Stimulated activated effector memory CD8-positive, alpha-beta T cell treated with anti-CD3 and anti-CD28 coated beads, Interleukin-12 subunit alpha, Interleukin-12 subunit beta, amount 100 ng/mL, for 72 hours (primary cell): ENCODE measurements around the gene IFT122.
"Not testable (repeated sequence)": the region's sequence is repeated elsewhere in the genome, so short reads cannot be mapped to it uniquely, and the experiment has no call there.

ENCODE experiments used
- ATAC-seq: fragments of 150-1000 bp; cut with Tn5 transposase; 2 replicates; pipeline ENCODE4 v1.10.0; 2021
- DNase-seq, 2 donors: peaks; one replicate each; pipeline ENCODE4 v3.0.0; 2021 to 2022; ENCODE audit warnings: low spot score in 2 of 2
- H3K27ac Mint-ChIP-seq: one replicate; pipeline ENCODE4 v1.8.0; 2022; ENCODE audit warnings: mild to moderate bottlenecking, mixed read lengths
- H3K36me3 Mint-ChIP-seq: one replicate; pipeline ENCODE4 v1.8.0; 2022; ENCODE audit warnings: mild to moderate bottlenecking, mixed read lengths
- H3K4me1 Mint-ChIP-seq: one replicate; pipeline ENCODE4 v1.8.0; 2022; ENCODE audit warnings: mixed read lengths
- H3K4me3 Mint-ChIP-seq: one replicate; pipeline ENCODE4 v1.8.0; 2022; ENCODE audit warnings: mild to moderate bottlenecking, mixed read lengths
- H3K9me3 Mint-ChIP-seq: one replicate; pipeline ENCODE4 v1.8.0; 2022; ENCODE audit warnings: mixed read lengths

Gene IFT122

DNA sequence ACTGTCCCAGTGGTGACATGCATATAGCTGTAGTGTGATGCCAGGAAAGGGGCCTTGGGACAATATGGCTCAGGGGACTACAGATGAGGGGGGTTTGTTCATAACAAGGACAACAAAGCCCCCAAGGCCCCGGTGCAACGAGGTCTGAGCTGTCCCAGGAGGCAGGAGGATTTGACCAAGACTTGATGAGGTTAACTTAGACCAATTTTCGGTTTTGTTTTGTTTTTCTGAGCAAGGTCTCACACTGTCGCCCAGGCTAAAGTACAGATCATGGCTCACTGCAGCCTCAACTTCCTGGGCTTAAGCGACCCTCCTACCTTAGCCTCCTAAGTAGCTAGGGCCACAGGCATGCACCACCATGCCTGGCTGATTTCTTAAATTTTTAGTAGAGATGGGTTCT is 35.4 kb upstream of the IFT122 start:
- no peak for ATAC-seq
- Mint-ChIP-seq H3K9me3 (no peaks in the 10 kb centered on the region), H3K4me1 (no peaks in the 10 kb centered on the region), H3K4me3 (no peak overlapping the region), H3K27ac (no peak overlapping the region), H3K36me3 (no peaks in the 10 kb centered on the region)
- DNase-seq, result no peak

DNA sequence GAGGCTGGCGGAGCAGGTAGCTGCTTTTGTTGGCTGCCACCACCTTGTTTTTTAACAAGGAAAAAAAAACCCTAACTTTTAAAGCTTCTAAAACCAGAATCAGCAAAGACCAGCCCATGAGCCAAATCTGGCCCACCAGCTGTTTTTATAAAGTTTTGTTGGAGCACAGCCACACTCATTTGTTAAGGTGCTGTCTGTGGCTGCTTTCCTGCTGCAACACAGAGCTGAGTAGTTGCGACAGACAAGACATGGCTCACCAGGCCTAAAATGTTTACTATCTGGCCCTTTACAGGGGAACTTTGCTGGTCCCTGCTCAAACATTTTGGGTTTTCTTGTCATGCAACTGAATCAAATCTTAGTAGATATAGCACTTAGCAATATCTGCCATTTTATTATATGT is 30.5 kb upstream of the IFT122 start:
- Mint-ChIP-seq H3K4me3 (no peak overlapping the region), H3K4me1 (no peaks in the 10 kb centered on the region), H3K27ac (no peak overlapping the region), H3K36me3 (no peaks in the 10 kb centered on the region), H3K9me3 (no peaks in the 10 kb centered on the region)
- no peak for DNase-seq
- ATAC-seq, result no peak

DNA sequence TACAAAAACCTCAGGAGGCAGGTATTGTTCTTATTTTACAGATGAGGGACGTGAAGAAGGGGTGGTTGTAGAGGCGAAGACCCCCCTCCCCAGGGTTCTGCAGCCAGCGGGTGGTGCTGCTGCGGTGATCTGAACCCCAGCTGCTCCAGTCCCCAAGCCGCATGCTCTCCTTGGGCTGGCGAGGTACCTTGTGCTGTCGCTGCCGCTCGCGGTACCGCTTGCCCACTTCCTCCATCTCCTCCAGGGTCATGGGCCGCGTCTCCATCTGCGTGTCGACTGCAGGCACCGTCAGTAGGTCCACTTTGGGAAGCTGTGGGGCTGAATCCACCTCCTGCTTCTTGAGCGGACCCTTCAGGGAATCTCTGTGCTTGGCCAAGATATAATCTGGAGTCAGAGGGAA is 29.1 kb upstream of the IFT122 start:
- Mint-ChIP-seq H3K36me3 (no peaks in the 10 kb centered on the region), H3K27ac (no peak overlapping the region), H3K4me1 (no peaks in the 10 kb centered on the region), H3K9me3 (no peaks in the 10 kb centered on the region), H3K4me3 (no peak overlapping the region)
- ATAC-seq, result no peak
- no peak for DNase-seq

DNA sequence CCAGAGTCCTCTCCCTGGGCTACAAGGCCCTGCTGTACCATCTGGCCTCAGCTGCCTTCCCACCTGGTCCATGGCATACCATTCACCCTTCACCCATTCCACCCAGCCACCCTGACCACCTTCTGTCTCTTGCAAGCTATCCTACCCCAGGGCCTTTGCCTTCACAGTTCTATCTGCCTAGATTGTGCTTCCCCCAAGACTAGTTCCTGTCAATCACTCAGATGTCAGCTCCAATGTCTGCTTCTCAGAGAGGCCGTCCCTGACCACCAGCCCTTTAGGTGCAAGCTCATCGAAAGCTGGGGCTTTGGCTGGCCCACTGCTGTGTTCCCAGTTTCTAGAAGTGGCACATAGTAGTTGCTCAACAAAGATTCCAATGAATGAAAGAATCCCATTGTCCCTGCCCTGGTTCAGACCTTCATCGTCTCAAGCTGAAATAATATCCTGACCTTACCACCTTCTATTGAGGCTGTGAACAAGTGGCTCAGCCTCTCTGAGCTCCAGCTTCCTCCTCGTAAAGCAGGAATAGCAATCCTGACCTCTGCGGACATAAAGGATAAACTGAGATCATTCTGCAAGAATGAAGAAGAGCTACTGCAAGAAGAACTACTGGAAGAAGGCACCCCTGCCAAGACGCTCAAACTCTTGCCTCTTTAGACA is 27.4 kb upstream of the IFT122 start:
- no peak overlapping the region for H3K4me3 Mint-ChIP-seq
- H3K9me3 Mint-ChIP-seq, result no peaks in the 10 kb centered on the region
- no peak overlapping the region for H3K27ac Mint-ChIP-seq
- no peaks in the 10 kb centered on the region for H3K4me1 Mint-ChIP-seq
- no peak for DNase-seq
- ATAC-seq, result no peak
- H3K36me3 Mint-ChIP-seq, result no peaks in the 10 kb centered on the region

DNA sequence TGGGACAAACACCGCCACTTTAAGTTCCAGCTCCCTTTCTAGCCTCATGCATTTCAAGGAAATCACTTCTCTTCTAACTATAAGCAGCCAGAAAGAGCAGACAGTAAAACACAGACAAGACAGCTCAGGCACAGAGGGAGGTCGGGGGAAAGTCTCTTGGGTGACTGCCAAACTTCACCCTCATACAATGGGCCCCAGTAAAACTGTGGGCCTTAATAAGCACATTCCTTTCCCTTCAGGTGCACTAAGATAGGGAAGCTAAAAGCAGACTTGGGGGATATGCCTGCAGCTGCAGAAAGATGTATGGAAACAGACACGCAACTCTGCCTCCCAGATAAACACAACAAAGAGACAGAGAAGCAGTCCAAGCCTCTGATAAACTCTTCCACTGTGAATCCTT is 26.8 kb upstream of the IFT122 start:
- not testable (repeated sequence) for H3K27ac Mint-ChIP-seq, H3K4me1 Mint-ChIP-seq, DNase-seq, H3K4me3 Mint-ChIP-seq, H3K36me3 Mint-ChIP-seq, H3K9me3 Mint-ChIP-seq, ATAC-seq

DNA sequence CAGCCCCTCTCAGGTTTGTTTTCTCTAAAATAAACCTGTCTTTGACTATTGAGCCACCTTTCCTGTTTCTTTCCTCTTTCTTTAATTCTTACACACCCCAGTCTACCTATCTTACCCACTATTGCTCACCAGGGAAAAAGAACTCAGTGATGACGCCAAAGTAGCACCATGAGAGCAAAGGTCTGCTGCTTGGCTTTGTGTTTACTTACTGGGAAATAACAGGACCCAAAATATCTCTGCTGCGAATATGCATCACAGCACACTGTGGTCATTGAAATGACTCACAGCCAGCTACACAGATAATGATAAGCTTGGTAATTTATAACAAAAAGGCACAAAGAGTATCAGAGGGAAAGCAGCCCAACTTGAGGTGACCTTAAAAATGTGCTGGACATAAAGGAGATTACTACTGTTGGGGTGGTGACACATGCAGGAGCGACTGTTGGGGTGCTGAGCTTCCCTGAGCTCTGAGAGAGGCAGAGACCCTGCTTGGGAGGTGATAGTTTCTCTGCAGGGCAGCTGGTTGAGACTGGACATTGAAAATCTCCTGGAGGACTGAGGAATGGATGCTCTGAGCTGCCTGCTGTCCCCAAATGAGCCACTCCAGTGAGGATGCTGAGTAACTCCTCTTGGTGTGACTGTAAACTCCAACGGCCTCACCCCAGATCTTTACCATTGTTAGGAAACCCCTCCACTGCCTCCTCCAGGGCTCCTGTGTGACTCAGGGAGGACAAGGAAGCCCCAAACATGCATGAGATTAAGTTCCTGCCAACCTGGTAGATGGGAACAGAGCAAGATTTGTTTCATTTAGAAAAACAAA is 26.1 kb upstream of the IFT122 start:
- ATAC-seq (peak; percentile 68), DNase-seq (no peak)
- Mint-ChIP-seq H3K4me1 (no peaks in the 10 kb centered on the region), H3K4me3 (no peak overlapping the region), H3K9me3 (no peaks in the 10 kb centered on the region), H3K27ac (no peak overlapping the region), H3K36me3 (no peaks in the 10 kb centered on the region)

DNA sequence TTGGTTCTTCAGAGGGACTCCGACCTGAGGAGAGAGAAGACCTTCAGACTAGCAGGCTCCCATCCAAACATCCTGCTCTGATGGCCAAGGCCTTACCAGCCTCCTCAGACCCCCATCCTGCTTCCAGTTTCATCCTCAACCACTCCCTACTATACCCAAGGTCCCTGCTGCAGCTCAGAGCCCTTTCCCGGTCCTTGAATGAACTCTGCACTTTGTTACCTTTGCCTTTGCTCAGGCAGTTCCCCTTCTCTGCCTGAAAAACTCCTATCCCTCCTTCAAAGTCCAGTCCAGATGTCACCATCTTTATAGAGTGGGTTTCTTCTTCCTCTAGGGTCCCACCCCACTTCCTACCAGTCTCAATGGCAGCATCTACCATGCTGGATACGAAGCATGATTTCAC is 24.6 kb upstream of the IFT122 start:
- H3K4me3 Mint-ChIP-seq, result no peak overlapping the region
- H3K36me3 Mint-ChIP-seq, result no peaks in the 10 kb centered on the region
- DNase-seq, result no peak
- H3K27ac Mint-ChIP-seq, result no peak overlapping the region
- no peaks in the 10 kb centered on the region for H3K4me1 Mint-ChIP-seq
- no peak for ATAC-seq
- no peaks in the 10 kb centered on the region for H3K9me3 Mint-ChIP-seq

DNA sequence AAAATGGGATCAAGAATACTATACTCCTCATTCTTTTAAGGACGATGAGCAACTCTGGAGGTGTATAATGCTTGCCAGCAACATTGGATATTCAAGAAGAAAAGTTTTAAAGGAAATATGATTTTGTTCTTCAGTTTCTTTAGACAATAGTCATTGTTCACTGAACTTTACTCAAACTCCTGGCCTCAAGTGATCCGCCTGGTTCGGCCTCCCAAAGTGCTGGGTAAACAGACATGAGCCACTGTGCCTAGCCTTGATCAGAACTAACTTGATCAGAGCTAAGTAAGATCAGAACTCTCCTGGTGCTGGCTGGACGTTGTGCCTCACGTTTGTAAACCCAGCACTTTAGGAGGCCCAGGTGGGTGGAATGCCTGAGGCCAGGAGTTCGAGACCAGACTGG is 24.2 kb upstream of the IFT122 start:
- Mint-ChIP-seq H3K4me3 (no peak overlapping the region), H3K4me1 (no peaks in the 10 kb centered on the region), H3K36me3 (no peaks in the 10 kb centered on the region), H3K9me3 (no peaks in the 10 kb centered on the region), H3K27ac (no peak overlapping the region)
- DNase-seq (no peak), ATAC-seq (no peak)

DNA sequence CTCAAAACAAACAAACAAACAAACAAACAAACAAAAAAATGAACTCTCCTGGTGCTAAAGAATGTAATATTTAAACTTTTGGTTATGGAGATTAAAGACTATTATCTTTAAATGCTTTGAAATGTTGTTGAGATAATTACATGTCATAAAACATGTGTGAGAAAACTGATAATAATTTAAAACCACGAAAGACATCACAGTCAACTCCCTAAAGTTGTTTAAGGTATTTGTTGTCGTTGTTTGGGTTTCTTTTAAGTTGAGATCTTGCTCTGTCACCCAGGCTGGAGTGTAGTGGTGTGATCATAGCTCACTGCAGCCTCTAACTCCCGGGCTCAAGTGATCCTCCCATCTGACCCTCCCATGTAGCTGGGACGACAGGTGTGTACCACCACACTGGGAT is 23.6 kb upstream of the IFT122 start:
- Mint-ChIP-seq H3K27ac (no peak overlapping the region), H3K9me3 (no peaks in the 10 kb centered on the region), H3K36me3 (no peaks in the 10 kb centered on the region), H3K4me3 (no peak overlapping the region), H3K4me1 (no peaks in the 10 kb centered on the region)
- ATAC-seq, result no peak
- DNase-seq, result no peak

DNA sequence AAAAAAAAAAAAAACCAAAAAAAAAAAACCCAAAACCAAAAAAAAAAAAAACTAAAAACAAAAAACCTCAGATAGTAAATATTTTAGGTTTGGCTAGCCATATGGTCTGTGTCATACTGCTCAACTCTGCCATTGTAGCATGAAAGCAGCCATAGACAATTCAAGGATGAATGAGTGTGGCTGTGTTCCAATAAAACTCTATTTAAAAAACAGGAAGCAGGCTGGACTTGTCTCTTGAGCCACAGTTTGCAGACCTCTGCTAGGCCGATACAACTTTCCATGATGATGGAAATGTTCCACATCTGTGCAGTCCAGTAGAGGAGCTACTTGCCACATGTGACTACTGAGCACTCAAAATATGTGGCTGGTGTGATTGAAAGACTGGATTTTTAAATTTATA is 22.7 kb upstream of the IFT122 start:
- no peak for DNase-seq
- H3K9me3 Mint-ChIP-seq, result no peaks in the 10 kb centered on the region
- H3K27ac Mint-ChIP-seq, result no peak overlapping the region
- no peak for ATAC-seq
- H3K36me3 Mint-ChIP-seq, result no peaks in the 10 kb centered on the region
- H3K4me3 Mint-ChIP-seq, result no peak overlapping the region
- H3K4me1 Mint-ChIP-seq, result no peaks in the 10 kb centered on the region

DNA sequence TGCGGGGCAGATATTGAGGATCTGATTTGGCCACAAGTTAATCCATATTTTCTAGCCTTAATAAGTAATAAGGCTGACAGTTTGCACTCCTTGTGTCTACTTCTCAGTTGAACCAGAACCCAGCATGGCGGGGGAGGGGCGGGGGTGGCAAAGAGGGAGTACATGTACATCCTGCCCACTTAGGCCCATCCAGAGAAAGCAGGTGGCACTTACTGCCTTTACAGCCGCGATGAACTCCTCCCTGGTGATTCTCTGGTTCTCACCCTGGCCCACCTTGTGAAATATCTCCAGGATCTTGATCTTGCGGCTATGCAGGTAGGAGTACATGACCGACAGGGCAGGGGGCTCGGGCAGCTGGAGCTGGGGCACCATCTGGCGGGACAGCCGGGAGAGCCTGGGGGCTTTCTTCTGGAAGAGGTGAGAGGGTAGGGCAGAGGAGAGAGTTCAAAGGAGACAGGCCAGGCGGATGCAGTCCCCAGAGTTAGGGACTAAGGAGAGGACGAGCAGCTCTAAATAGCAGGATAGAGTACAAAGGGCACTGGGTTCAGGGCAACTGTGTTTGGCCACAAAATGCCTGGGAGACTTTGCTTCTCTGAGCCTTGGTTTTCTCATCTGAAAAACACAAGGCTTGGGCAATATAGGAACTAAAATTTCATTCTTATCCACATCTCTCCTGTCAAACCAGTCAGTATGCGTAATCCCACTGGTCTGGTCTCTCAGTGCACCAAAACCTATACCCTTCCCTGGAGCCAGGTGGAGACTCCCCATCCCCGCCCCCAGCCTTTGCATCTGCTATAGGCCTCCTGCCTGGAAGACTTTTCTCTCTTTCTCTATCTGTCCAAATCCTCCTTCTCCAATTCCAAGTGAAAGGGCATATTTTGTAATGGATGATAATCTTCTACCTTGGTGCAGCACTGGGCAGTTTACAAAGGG is 21.7 kb upstream of the IFT122 start:
- H3K4me1 Mint-ChIP-seq, result no peaks in the 10 kb centered on the region
- H3K4me3 Mint-ChIP-seq, result no peak overlapping the region
- DNase-seq (no peak), ATAC-seq (no peak)
- H3K36me3 Mint-ChIP-seq, result no peaks in the 10 kb centered on the region
- no peaks in the 10 kb centered on the region for H3K9me3 Mint-ChIP-seq
- H3K27ac Mint-ChIP-seq, result no peak overlapping the region

DNA sequence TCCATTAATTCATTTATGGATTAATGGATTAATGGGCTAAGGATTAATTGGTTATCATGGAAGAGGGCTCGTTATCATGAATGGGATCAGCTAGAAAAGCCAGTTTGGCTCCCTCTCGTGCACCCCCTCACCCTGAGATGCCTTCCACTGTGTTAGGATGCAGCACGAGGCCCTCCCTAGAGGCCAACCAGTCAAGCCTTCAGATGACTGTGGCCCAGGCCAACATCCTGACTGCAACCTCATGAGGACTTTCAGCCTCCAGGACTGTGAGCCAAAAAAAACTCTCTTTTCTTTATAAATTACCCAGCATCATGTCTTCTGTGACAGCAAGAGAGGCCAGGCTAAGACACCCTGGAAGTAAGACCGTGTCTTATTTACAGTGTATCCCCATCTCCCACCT is 20.5 kb upstream of the IFT122 start:
- H3K9me3 Mint-ChIP-seq, result no peaks in the 10 kb centered on the region

DNA sequence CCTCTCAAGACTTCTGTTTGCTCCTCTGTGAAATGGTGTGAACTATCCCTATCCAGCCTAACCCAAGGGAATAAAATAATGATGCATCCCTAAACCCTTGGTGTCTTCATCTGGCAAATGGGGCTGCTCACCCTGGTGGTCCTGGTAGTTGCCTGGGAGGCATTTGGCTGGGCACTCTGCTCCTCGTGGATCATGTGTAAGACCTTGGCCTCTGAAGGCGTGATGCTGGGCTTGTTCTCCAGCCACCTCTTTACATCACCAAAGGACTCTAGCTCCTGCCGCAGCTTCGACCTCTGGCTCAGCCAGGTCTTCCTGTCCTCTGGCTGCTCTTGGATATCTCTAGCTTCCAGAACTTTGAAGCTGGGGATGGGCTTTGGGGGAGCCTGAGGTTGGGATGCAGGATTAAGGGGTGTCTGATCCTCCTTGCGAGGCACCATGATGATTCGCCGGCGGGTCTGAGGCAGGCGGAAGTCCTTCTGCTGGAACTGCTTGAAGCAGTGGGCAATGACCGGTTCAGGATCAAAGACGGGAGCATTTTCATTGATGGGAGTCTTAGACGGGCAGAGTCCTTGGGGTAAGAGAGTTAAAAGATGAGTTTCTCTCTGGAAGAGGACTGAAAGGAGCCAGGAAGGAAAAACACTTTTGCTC is 18.7 kb upstream of the IFT122 start:
- no peaks in the 10 kb centered on the region for H3K36me3 Mint-ChIP-seq
- no peak overlapping the region for H3K4me3 Mint-ChIP-seq
- DNase-seq (no peak), ATAC-seq (no peak)
- no peak overlapping the region for H3K27ac Mint-ChIP-seq
- no peaks in the 10 kb centered on the region for H3K9me3 Mint-ChIP-seq
- peaks cover 10% of the 10 kb centered on the region for H3K4me1 Mint-ChIP-seq

More for the DNA sequence above, 20.5 kb upstream of the IFT122 start:
- peaks cover 8% of the 10 kb centered on the region for H3K4me1 Mint-ChIP-seq
- H3K4me3 Mint-ChIP-seq, result no peak overlapping the region
- no peaks in the 10 kb centered on the region for H3K36me3 Mint-ChIP-seq
- DNase-seq (no peak), ATAC-seq (no peak)
- H3K27ac Mint-ChIP-seq, result no peak overlapping the region

DNA sequence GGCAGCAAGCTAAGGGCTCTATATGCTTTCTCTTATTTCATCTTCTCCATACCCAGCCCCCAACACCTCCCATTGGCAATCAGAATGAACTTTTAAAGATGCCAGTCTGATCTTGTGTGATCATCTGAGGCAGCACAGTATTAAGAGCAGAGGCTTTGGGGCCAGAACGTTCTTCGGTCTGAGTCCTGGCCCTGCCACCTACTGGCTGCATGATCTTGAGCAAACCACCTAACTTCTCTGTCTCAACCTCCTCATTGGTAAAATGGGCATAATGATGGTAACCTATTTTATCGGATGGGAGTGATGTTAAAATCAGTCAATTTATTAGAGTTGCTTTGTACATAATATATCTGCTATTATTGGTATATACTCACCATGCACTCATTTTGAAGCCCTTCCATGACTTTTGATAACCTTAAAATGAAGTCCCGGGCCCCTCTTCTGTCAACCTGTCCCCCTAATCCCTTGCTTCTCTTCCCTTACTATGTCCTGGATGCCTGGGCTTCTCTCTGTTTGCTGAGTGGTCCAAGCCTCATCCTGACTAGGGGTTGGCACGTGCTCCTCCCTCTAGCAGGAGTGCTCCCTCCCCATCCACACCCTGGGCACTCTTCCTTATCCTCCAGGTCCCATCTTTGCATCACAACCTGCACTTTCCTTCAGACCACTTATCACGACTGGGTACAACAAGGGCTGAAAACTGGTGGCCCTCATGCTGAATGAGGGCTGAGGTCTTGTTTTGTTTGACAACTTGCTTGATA is 17.9 kb upstream of the IFT122 start:
- Mint-ChIP-seq H3K4me3 (no peak overlapping the region), H3K9me3 (no peaks in the 10 kb centered on the region), H3K36me3 (no peaks in the 10 kb centered on the region), H3K4me1 (peaks cover 10% of the 10 kb centered on the region), H3K27ac (no peak overlapping the region)
- ATAC-seq (no peak), DNase-seq (no peak)

DNA sequence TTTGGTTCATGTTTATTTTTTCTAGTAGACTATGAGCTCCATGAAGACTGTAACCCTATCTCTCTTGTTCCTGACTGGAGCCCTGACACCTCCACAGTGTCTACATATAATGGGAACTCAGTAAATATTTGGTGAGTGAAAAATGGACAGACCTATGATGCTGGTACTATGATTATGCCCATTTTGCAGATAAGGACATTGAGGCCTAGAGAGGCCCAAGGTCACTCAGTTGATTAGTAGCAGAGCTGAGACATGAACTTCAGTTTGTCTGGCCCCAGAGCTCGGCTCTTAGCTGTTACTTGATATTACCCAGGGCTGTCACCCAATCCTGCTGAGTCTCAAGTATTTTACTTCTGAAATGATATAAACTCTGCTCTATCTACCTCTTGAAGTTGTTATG is 17.1 kb upstream of the IFT122 start:
- Mint-ChIP-seq H3K9me3 (no peaks in the 10 kb centered on the region), H3K4me3 (no peak overlapping the region), H3K36me3 (peaks cover 2% of the 10 kb centered on the region), H3K4me1 (peaks cover 17% of the 10 kb centered on the region), H3K27ac (no peak overlapping the region)
- ATAC-seq (no peak), DNase-seq (no peak)
